Stomach (tissue), 9 donors: ENCODE measurements around the gene CYP27C1. TPM values are rescaled to one million over a fixed set of nuclear protein-coding genes. Genes with fewer than 3 reads are reported as not detected.

Experiments used
- DNase-seq, 2 donors: peaks; one replicate each; pipeline versions ENCODE4 v3.0.0 to v3.0.0-alpha.2; 2013 to 2019
- H3K27ac ChIP-seq, 5 donors: fragments of 200-600 bp in 4 of 5; sonication (generic) in 4 of 5; one replicate each; pipeline ENCODE4 v1.5.1; 2013 to 2019; ENCODE audit warnings: mild to moderate bottlenecking in 1 of 5, moderate library complexity in 1 of 5
- H3K27me3 ChIP-seq, 3 donors: fragments of 200-600 bp; sonication (generic); one replicate each; pipeline ENCODE4 v1.5.1; 2017 to 2019; ENCODE audit warnings: mixed run types in 1 of 3
- H3K36me3 ChIP-seq, 4 donors: fragments of 200-600 bp; sonication (generic); 1 replicate in 3 of 4; 2 replicates in 1 of 4; pipeline ENCODE4 v1.5.1; 2016 to 2019
- H3K4me1 ChIP-seq, 4 donors: fragments of 200-600 bp; sonication (generic); one replicate each; pipeline ENCODE4 v1.5.1; 2016 to 2019
- H3K4me3 ChIP-seq, 4 donors: fragments of 200-600 bp; sonication (generic) in 3 of 4; one replicate each; pipeline ENCODE4 v1.5.1; 2016 to 2019; ENCODE audit warnings: mild to moderate bottlenecking in 1 of 4
- H3K9me3 ChIP-seq, 4 donors: fragments of 200-600 bp; sonication (generic); one replicate each; pipeline ENCODE4 v1.5.1; 2016 to 2019
- CTCF ChIP-seq, 7 experiments: fragments of 450-650 bp in 4 of 7; fragments of 200-600 bp in 3 of 7; sonication (generic) in 3 of 7; IDR thresholded peaks; one replicate each; pipeline ENCODE4 v1.5.1; 2016 to 2019; ENCODE audit warnings: antibody characterized with exemption in 7 of 7, control low read depth in 2 of 7, mild to moderate bottlenecking in 1 of 7
- EP300 ChIP-seq: sonication (generic); formaldehyde crosslinking; IDR thresholded peaks from one replicate; pipeline ENCODE4 v1.6.1; 2017; ENCODE audit warnings: antibody characterized with exemption
- POLR2A ChIP-seq, 4 donors: fragments of 450-650 bp; IDR thresholded peaks; one replicate each; pipeline ENCODE4 v1.6.1; 2016; ENCODE audit warnings: antibody characterized with exemption in 4 of 4, control low read depth in 2 of 4, mild to moderate bottlenecking in 1 of 4, moderate library complexity in 1 of 4
- POLR2AphosphoS5 ChIP-seq, 3 donors: sonication (generic); formaldehyde crosslinking; IDR thresholded peaks; one replicate each; pipeline ENCODE4 v1.6.1; 2016; ENCODE audit warnings: antibody characterized with exemption in 3 of 3
- WGBS, 5 donors: extraction: QIAGEN DNeasy Blood & Tissue Kit in 3 of 5; methylation state at CpG; one replicate each; pipeline versions ENCODE4 v1.1.5 to v1.1.7; 2013 to 2018; 5-methylcytosine and 5-hydroxymethylcytosine counted together
- intact Hi-C: fragments of 100-400 bp; cut with DNase I; formaldehyde crosslinking; loops from one replicate; pipeline ENCODE4 v1.15.1; 2023; ENCODE audit warnings: low total_unique reads
- polyA plus RNA-seq, 3 donors: library from polyadenylated mRNA; stranded (reverse); fragments of 200-250 nt; gene quantifications; one replicate each; pipeline ENCODE4 v1.2.3, GENCODE V29; 2013
- total RNA-seq, 5 donors: library from RNA; depleted of rRNA; stranded (reverse); fragments of >200 nt; gene quantifications; one replicate each; pipeline versions ENCODE4 v1.1.0 to v1.2.3, GENCODE V29; 2014 to 2016
- donor health status: healthy with polysubstance abuse.
- donor health status: Bipolar disorder and iron deficiency.
- donor health status: healthy.

The CYP27C1 gene
- total and polyA plus RNA-seq, 8 donors: 0.25 to 3.5 (median 0.40) TPM; not detected in 4

GRCh38 chr2:127191331-127192219, 28.5 kb downstream of the CYP27C1 start:
- Histone ChIP-seq H3K27ac (no peak overlapping the region), H3K9me3 (no peaks in the 10 kb centered on the region), H3K36me3 (no peaks in the 10 kb centered on the region), H3K4me3 (no peak overlapping the region), H3K4me1 (peaks cover 0 to 14% (median 5%) of the 10 kb centered on the region in 4 donors), H3K27me3 (peaks cover 0 to 7% (median 0%) of the 10 kb centered on the region in 3 donors)
- TF ChIP-seq EP300: no peak
- 82 to 89% (median 85%) methylated on average over 10 to 13 of the region's 13 CpGs for WGBS, 5 donors
- no peak for DNase-seq
- intact Hi-C loops: no loop called here

DNA sequence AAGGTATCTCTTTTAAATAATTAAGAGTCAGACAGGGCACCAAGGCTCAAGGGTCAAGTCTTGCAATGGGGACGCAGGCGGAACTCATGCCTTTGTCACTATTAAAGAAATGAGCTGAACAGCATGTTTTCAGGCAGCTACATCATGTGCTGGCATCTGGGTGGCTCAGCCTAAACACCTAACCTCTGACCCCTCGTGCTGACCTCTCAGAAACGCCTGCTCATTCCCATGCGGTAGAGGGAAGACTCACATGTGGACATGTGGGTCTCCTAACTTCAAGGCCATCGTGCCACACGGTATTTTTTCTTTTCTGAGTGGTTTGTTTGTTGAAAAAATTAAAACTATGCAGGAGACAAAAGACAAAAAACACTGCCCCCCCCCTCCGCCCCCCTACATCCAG, 31.3 kb downstream of the CYP27C1 start:
- Histone ChIP-seq H3K4me3 (no peak overlapping the region), H3K36me3 (no peaks in the 10 kb centered on the region), H3K27me3 (peaks cover 0 to 13% (median 0%) of the 10 kb centered on the region in 3 donors), H3K4me1 (peaks cover 0 to 7% (median 2%) of the 10 kb centered on the region in 4 donors), H3K27ac (no peak overlapping the region), H3K9me3 (no peaks in the 10 kb centered on the region)
- TF ChIP-seq POLR2A (IDR thresholded peaks at IDR 0.05): no peak
- TF ChIP-seq EP300: no peak
- no peak for TF ChIP-seq CTCF (IDR thresholded peaks at IDR 0.05)
- TF ChIP-seq POLR2AphosphoS5 (IDR thresholded peaks at IDR 0.05): no peak
- intact Hi-C loops: no loop called here
- WGBS, 5 donors: 85 to 92% (median 88%) methylated on average over 8 of the region's 8 CpGs
- no peak for DNase-seq

GRCh38 chr2:127187831-127188230, 32.3 kb downstream of the CYP27C1 start:
- intact Hi-C loops: no loop called here
- no peak for DNase-seq
- WGBS, 5 donors: 71 to 78% (median 74%) methylated on average over 10 of the region's 10 CpGs
- Histone ChIP-seq H3K4me1 (no peaks in the 10 kb centered on the region), H3K36me3 (no peaks in the 10 kb centered on the region), H3K27ac (no peak overlapping the region), H3K4me3 (no peak overlapping the region), H3K9me3 (no peaks in the 10 kb centered on the region), H3K27me3 (peaks cover 0 to 13% (median 0%) of the 10 kb centered on the region in 3 donors)
- TF ChIP-seq POLR2A (IDR thresholded peaks at IDR 0.05): no peak
- TF ChIP-seq POLR2AphosphoS5 (IDR thresholded peaks at IDR 0.05): no peak
- TF ChIP-seq EP300: no peak
- TF ChIP-seq CTCF (IDR thresholded peaks at IDR 0.05): no peak

GRCh38 chr2:127187081-127187775, 32.9 kb downstream of the CYP27C1 start:
- H3K4me3 ChIP-seq: no peak overlapping the region
- peaks cover 0 to 13% (median 0%) of the 10 kb centered on the region in 3 donors for H3K27me3 ChIP-seq
- H3K27ac ChIP-seq: no peak overlapping the region
- intact Hi-C loops: no loop called here
- peak in 1 of 2 donors; percentile 20 for DNase-seq
- no peaks in the 10 kb centered on the region for H3K4me1 ChIP-seq
- no peaks in the 10 kb centered on the region for H3K9me3 ChIP-seq
- no peak for TF ChIP-seq POLR2A (IDR thresholded peaks at IDR 0.05)
- TF ChIP-seq CTCF (IDR thresholded peaks at IDR 0.05): no peak
- TF ChIP-seq POLR2AphosphoS5 (IDR thresholded peaks at IDR 0.05): no peak
- no peak for TF ChIP-seq EP300
- WGBS, 5 donors: 82 to 86% (median 83%) methylated on average over 17 of the region's 17 CpGs
- H3K36me3 ChIP-seq: no peaks in the 10 kb centered on the region
